Endodermal cell (in vitro differentiated cells): ENCODE data around the gene ACVR1B. TPM values are rescaled to one million over a fixed set of nuclear protein-coding genes. Genes with fewer than 3 reads are reported as not detected.

Source experiments
- DNase-seq: peaks from one replicate; pipeline ENCODE4 v3.0.0-alpha.2; 2017
- H3K27ac ChIP-seq: 2 replicates; pipeline ENCODE4 v1.5.1; 2013; ENCODE audit warnings: mild to moderate bottlenecking, low read depth, low read length, moderate library complexity
- H3K27me3 ChIP-seq: 2 replicates; pipeline ENCODE4 v1.6.1; 2013; ENCODE audit warnings: mild to moderate bottlenecking, low read length, moderate library complexity; ENCODE audit not compliant: insufficient read depth, control insufficient read depth, poor library complexity, severe bottlenecking
- H3K36me3 ChIP-seq: 2 replicates; pipeline ENCODE4 v1.7.0; 2013; ENCODE audit warnings: mild to moderate bottlenecking, low read length, moderate library complexity; ENCODE audit not compliant: control insufficient read depth, insufficient read depth
- H3K4me1 ChIP-seq: one replicate; pipeline ENCODE4 v1.7.0; 2013; ENCODE audit warnings: low read length; ENCODE audit not compliant: control insufficient read depth, insufficient read depth
- H3K4me3 ChIP-seq: 2 replicates; pipeline ENCODE4 v1.5.1; 2013; ENCODE audit warnings: mild to moderate bottlenecking, low read length, moderate library complexity
- H3K9ac ChIP-seq: 2 replicates; pipeline ENCODE4 v1.6.1; 2013; ENCODE audit warnings: mild to moderate bottlenecking, low read length, moderate library complexity; ENCODE audit not compliant: poor library complexity, severe bottlenecking; ENCODE audit errors: extremely low read depth
- H3K9me3 ChIP-seq: 2 replicates; pipeline ENCODE4 v1.6.1; 2013; ENCODE audit warnings: mild to moderate bottlenecking, low read length, moderate library complexity; ENCODE audit not compliant: control insufficient read depth
- H3K27ac Mint-ChIP-seq: 2 replicates; pipeline ENCODE4 v1.8.0; 2020; ENCODE audit warnings: mixed read lengths
- H3K27me3 Mint-ChIP-seq: 2 replicates; pipeline ENCODE4 v1.8.0; 2021; ENCODE audit warnings: mild to moderate bottlenecking, mixed read lengths; ENCODE audit not compliant: insufficient read depth
- H3K36me3 Mint-ChIP-seq: 2 replicates; pipeline ENCODE4 v1.8.0; 2020; ENCODE audit warnings: low read depth, mixed read lengths
- H3K4me1 Mint-ChIP-seq: 2 replicates; pipeline ENCODE4 v1.8.0; 2020; ENCODE audit warnings: mixed read lengths
- H3K4me3 Mint-ChIP-seq: 2 replicates; pipeline ENCODE4 v1.8.0; 2020; ENCODE audit warnings: mild to moderate bottlenecking, moderate library complexity, mixed read lengths
- H3K9me3 Mint-ChIP-seq: 2 replicates; pipeline ENCODE4 v1.8.0; 2020; ENCODE audit warnings: mild to moderate bottlenecking, mixed read lengths
- WGBS, 2 experiments: methylation state at CpG; one replicate each; pipeline versions ENCODE4 v1.1.5 to v1.1.7; 2013; ENCODE audit warnings: missing lambda C conversion rate in 2 of 2, mixed read lengths in 1 of 2; ENCODE audit not compliant: insufficient coverage in 1 of 2, insufficient read length in 1 of 2; 5-methylcytosine and 5-hydroxymethylcytosine counted together
- total RNA-seq, 2 donors: library from RNA; stranded (reverse); fragmentation: NEBNext Ultra II Directional in 1 of 2; extraction: Animal tissue kit (Norgen Biotek cat#: 25700) in 1 of 2; gene quantifications; 2 replicates in 1 of 2; 3 replicates in 1 of 2; pipeline ENCODE4 v1.2.1, GENCODE V29; 2021
- TF ChIP-seq, protein P1 (sequence below): fragments of 200-600 bp; sonication (generic); conservative IDR thresholded peaks from 2 replicates; pipeline ENCODE4 v1.5.0; 2021; ENCODE audit warnings: antibody characterized with exemption, mild to moderate bottlenecking

The ACVR1B gene
- total RNA-seq, 2 donors from 2014 or later = 48.6 to 59.3 TPM

DNA sequence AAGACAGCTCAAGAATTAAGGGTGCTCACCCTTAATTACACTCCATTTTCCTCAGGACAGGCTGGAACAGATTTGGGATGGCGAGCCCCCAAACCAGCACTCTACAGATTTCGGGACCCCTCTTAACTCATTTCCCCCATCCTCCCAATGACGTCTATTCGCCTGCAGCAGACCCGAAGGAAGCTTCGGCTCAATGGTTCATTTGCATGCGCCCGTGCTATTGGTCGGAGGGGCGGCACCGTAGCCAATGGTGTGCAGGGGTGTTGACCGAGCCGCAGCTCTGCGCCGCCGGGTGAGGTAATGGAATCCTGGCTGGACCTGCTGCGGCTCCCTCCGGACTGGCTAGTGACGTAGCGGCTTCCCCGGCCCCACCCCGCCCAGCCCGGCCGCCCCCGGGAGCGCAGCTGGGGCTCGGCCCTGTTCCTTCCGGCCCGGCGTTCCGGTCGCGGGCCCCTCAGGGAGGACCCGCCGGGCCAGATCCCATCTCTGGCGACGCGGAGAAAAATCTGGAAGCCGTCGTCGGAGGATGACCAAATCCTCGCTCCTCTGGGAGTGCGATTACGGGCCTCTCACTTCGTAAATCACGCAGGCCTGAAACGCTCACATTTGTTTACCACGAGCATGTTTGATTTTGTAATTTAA is 81.4 kb downstream of the ACVR1B start:
- H3K9me3 ChIP-seq = no peaks in the 10 kb centered on the region
- DNase-seq = peak; percentile 100
- Mint-ChIP-seq H3K4me1 (peaks cover 22% of the 10 kb centered on the region), H3K4me3 (peak overlapping the region; percentile 51), H3K9me3 (no peaks in the 10 kb centered on the region), H3K27me3 (peaks cover 25% of the 10 kb centered on the region), H3K36me3 (no peaks in the 10 kb centered on the region), H3K27ac (peak overlapping the region; percentile 91)
- TF ChIP-seq, protein P1, sequence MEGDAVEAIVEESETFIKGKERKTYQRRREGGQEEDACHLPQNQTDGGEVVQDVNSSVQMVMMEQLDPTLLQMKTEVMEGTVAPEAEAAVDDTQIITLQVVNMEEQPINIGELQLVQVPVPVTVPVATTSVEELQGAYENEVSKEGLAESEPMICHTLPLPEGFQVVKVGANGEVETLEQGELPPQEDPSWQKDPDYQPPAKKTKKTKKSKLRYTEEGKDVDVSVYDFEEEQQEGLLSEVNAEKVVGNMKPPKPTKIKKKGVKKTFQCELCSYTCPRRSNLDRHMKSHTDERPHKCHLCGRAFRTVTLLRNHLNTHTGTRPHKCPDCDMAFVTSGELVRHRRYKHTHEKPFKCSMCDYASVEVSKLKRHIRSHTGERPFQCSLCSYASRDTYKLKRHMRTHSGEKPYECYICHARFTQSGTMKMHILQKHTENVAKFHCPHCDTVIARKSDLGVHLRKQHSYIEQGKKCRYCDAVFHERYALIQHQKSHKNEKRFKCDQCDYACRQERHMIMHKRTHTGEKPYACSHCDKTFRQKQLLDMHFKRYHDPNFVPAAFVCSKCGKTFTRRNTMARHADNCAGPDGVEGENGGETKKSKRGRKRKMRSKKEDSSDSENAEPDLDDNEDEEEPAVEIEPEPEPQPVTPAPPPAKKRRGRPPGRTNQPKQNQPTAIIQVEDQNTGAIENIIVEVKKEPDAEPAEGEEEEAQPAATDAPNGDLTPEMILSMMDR = no peak
- peak overlapping the region; percentile 83 for H3K27ac ChIP-seq
- H3K36me3 ChIP-seq = no peaks in the 10 kb centered on the region
- H3K27me3 ChIP-seq = peaks cover 20% of the 10 kb centered on the region
- H3K9ac ChIP-seq = peak overlapping the region; percentile 60
- H3K4me3 ChIP-seq = peak overlapping the region; percentile 75
- WGBS, 2 experiments = 3 to 4% methylated on average over 33 to 48 of the region's 48 CpGs
- H3K4me1 ChIP-seq = peaks cover 3% of the 10 kb centered on the region

DNA sequence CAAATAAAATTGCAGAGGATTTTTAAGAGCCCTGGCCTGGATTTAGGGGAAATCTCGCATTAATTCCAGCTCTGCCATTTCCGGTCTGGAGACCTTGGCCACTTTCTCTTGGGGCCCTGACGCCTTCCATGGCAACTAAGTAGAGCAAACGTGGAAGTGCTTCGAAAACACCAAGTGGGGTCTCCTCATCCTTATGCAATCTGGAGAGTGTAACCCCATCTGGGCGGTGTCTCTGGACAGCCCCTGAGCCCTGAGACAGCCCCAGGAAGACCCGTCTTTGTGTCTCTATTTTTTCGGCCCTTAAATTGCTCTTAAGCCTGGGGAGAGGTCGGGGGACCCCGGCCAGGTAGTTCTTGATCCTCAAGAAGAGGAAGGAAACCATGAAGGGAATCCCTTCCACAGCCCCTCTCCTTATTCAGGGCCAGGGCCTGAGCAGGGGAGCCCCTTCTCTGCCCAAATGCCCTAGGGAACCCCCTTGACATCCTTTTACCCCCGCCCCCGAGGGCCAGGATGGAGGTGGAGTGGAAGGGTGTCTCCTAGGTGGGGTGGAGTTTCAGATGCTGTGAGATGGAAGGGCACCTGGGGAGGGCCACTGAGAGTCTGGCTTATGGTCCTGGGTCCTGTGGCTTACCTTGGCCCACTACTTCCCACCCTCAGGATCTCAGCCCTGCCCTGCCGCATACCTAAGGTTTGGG is 82.1 kb downstream of the ACVR1B start:
- no peaks in the 10 kb centered on the region for H3K36me3 ChIP-seq
- TF ChIP-seq, protein P1 = no peak
- Mint-ChIP-seq H3K9me3 (no peaks in the 10 kb centered on the region), H3K4me3 (peak overlapping the region; percentile 51), H3K27ac (peak overlapping the region; percentile 91), H3K4me1 (peaks cover 26% of the 10 kb centered on the region), H3K27me3 (peaks cover 25% of the 10 kb centered on the region), H3K36me3 (no peaks in the 10 kb centered on the region)
- H3K9me3 ChIP-seq = no peaks in the 10 kb centered on the region
- H3K27ac ChIP-seq = peak overlapping the region; percentile 83
- WGBS, 2 experiments = 88 to 92% methylated on average over 11 to 12 of the region's 13 CpGs
- peaks cover 3% of the 10 kb centered on the region for H3K4me1 ChIP-seq
- peak overlapping the region; percentile 73 for H3K4me3 ChIP-seq
- H3K9ac ChIP-seq = peak overlapping the region; percentile 60
- no peak for DNase-seq
- H3K27me3 ChIP-seq = peaks cover 20% of the 10 kb centered on the region

DNA sequence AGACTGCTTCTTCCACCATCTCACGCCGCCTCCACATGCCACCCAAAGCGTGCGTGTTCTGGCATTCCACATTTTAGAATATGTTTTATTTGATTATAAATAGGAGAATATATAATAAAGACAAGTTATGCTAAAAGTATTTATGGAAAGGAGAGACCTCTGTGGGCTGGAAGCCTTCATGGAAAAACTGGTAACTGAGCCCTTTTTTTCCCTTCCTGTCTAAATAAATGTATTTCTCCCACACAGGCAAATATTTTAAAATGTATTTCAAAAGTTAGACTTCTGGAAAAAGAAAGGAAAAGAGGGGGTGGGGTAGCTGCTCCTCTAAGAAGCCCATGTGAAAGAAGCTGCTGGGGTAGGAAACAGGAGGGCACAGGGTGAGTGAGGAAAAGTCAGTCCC is 83.7 kb downstream of the ACVR1B start:
- Mint-ChIP-seq H3K36me3 (no peaks in the 10 kb centered on the region), H3K4me3 (no peak overlapping the region), H3K4me1 (peaks cover 18% of the 10 kb centered on the region), H3K9me3 (no peaks in the 10 kb centered on the region), H3K27ac (no peak overlapping the region), H3K27me3 (peaks cover 25% of the 10 kb centered on the region)
- TF ChIP-seq, protein P1 = no peak
- H3K4me1 ChIP-seq = no peaks in the 10 kb centered on the region
- no peak overlapping the region for H3K4me3 ChIP-seq
- no peak for DNase-seq
- H3K9me3 ChIP-seq = no peaks in the 10 kb centered on the region
- 100% methylated on average over 3 of the region's 4 CpGs; no CpG with 5 or more reads in 1 of the 2 experiments for WGBS, 2 experiments
- no peak overlapping the region for H3K27ac ChIP-seq
- H3K27me3 ChIP-seq = peaks cover 20% of the 10 kb centered on the region
- no peaks in the 10 kb centered on the region for H3K36me3 ChIP-seq
- no peak overlapping the region for H3K9ac ChIP-seq
